ENCODE results near the gene CCSER2.

GRCh38 chr10:84355106-84355505, 26.7 kb downstream of the CCSER2 start:
- TF ChIP-seq CTCF (IDR thresholded peaks at IDR 0.05) (no peak), POLR2A (IDR thresholded peaks at IDR 0.05) (no peak), EP300 (IDR thresholded peaks at IDR 0.05) (no peak)

Data from tibial nerve (tissue), 4 donors.